GM10266 (cell line): ENCODE data around the gene CAMK1D.
"Not testable (repeated sequence)": the region's sequence is repeated elsewhere in the genome, so short reads cannot be mapped to it uniquely, and the experiment has no call there.

Source experiments
- DNase-seq: peaks from one replicate; pipeline ENCODE4 v3.0.0; 2012; ENCODE audit errors: extremely low spot score
- TF ChIP-seq, protein P1 (sequence below): IDR thresholded peaks from 2 replicates; pipeline ENCODE4 v1.5.1; 2012; ENCODE audit warnings: mild to moderate bottlenecking, low read depth; ENCODE audit not compliant: control insufficient read depth, insufficient read depth; ENCODE audit errors: missing control alignments

Gene CAMK1D

DNA sequence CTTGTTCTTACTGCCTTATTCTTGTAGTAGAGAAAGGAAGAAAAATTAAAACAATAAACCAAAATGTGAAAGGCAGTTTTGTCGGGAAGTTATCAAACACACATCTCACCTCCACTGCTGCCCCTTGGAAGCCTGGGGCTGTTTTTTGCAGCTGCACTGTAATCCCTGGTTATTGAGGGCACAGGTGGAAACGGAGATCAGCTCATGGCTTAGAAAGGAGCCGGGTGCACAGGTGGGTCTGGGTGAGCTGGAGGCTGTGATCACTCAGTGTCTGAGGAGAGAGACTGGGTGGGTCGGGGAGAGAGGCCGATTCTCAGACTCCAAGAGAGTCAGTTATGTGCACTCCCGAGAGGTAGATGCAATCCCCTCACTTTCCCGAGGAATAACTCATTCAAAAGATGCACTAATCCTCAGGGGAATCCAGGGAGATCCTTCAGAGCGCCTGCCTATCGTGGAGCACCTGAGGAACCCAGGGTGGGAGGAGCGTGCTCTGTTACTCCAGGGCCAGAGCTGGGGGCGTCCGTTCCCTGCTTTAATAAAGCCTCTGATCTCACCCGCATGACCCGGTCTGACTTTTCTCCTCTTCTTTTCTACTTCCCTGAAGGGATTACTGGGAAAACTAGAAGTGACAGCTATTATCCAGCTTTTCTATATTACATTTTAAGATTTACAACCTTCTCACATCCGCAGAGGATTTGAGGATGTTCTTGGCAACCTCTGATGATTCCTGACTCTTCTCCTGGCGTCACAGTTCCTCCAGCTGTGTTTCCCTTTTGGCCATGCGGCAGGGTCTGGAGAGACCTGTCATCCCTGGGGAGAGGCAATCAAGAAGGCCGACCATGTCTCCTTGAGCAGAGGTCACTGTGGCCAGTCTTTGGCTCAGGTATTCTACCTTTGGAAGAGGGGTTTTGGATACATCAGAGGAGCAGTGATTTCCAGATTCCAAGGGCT is 82.1 kb downstream of the CAMK1D start:
- no peak for DNase-seq
- TF ChIP-seq, protein P1, sequence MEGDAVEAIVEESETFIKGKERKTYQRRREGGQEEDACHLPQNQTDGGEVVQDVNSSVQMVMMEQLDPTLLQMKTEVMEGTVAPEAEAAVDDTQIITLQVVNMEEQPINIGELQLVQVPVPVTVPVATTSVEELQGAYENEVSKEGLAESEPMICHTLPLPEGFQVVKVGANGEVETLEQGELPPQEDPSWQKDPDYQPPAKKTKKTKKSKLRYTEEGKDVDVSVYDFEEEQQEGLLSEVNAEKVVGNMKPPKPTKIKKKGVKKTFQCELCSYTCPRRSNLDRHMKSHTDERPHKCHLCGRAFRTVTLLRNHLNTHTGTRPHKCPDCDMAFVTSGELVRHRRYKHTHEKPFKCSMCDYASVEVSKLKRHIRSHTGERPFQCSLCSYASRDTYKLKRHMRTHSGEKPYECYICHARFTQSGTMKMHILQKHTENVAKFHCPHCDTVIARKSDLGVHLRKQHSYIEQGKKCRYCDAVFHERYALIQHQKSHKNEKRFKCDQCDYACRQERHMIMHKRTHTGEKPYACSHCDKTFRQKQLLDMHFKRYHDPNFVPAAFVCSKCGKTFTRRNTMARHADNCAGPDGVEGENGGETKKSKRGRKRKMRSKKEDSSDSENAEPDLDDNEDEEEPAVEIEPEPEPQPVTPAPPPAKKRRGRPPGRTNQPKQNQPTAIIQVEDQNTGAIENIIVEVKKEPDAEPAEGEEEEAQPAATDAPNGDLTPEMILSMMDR: no peak

DNA sequence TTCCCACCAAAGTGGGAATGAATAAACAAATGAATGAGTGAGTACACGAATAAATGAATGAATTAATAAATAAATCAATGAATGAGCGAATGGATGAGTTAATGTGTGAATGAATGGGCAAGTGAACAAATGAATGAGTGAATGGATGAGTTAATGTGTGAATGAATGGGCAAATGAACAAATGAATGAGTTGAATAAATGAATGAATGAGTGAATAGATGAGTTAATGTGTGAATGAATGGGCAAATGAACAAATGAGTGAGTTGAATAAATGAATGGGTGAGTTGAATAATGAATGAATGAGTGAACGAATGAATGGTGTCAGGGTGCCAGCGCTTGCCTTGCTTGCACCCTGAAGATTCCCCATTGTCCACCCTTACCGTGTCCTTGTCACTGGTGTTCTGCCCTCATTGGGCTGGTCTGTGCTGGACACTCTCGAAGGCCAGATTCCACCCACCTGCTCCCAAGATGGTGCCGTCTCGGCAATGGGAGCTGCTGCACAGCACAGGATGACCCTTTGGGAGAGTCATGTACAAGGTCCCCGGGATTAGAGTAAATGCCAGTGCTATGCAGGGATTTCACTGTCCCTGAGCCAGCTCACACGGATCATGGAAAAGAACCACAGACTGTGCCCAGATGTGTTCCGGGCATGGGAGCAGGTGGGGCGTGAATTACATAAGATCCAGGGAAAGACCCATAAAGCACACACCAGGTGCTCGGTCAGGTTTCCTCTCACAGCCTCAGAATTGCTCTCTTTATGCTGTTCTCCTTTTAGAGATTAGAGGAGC is 83.2 kb downstream of the CAMK1D start:
- no peak for DNase-seq
- TF ChIP-seq, protein P1: no peak

DNA sequence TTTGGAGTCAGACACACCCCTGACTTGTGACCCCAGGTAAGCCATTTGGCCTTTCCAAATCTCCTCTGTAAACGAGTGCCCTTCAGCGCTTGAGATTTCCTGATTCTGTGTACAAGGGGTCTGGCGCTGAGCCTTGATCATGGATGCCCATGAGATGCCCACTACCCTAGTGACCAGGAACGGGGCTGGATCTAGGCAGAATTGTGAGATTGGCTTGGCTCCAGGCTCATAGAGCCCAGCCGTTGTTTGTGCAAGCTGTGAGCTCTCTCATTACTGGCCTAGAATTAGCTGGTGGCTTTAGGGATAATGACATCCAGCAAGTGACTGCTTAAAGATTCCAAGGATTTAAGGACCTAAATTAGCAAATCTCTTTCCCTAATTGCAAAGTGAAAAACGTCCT is 84.9 kb downstream of the CAMK1D start:
- DNase-seq: no peak
- TF ChIP-seq, protein P1: no peak

DNA sequence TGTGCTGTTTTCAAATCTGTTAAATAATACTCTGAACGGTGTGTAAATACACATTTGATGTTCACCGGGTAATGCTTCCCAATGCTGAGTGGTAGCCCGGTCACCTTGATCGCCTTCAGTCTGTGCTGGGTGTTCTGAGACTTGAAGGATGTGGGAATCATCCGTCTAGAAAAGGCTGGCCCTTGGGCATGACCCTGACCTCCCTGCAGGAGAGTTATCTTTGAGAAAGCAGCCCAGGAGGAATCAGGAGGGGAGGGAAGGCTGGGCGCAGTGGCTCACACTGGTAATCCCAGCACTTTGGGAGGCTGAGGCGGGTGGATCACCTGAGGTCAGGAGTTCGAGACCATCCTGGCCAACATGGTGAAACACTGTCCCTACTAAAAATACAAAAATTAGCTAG is 85.3 kb downstream of the CAMK1D start:
- DNase-seq: not testable (repeated sequence)

DNA sequence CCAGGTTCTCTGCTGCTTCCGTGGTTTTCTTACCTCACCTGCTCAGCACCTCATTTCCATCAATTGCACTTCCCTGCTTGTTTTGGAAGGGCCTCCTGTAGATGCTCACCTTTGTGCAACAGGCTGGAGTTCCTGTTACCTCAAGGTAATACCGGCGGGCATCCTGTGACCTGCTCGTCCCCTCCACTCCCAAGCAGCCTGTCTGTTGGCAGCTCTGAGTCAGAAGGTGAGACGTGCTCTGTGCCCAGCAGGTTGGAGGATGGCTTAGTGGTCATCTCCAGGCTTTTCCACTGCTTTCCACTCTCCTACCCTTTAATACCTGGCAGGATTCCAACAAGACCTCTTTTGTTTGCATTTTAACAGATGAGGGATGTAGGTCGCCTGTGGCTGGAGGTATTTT is 86.0 kb downstream of the CAMK1D start:
- DNase-seq: no peak
- TF ChIP-seq, protein P1: no peak

DNA sequence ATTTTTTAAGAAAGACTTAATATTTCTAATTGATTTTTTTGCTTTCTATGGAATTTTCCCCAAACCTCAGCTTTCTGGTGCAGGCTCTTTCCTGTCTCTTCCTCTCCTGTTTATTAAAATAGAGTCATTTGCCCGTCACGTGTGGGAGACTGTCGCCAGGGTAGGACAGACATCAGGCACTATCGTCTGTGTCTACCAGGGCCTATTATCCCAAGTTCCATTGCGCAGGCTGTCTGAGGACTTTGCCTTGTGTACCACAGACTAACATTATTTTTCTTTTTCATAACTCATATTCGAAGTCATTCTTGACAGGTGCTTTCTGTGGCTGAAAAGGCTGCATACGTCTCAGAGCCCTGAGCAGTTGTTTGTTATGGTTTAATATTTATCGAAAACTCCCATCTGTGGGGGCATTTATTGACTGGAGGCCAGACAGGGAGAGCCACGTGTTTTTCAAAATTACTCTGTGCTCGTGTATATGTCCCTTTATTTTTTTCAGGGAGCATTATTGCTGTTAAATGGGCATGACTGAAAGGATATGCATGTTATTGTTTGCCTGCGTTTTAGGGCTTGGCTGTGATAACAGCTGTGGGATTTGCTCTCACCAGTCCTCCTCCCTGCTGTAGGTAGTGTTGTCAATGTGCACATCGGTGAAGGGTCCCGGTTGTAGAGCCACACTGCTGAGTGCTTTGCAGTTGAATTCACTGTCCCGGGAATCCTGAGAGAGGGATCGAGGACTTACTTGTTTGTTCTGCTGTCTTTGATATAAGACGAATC is 89.8 kb downstream of the CAMK1D start:
- TF ChIP-seq, protein P1: no peak
- no peak for DNase-seq

DNA sequence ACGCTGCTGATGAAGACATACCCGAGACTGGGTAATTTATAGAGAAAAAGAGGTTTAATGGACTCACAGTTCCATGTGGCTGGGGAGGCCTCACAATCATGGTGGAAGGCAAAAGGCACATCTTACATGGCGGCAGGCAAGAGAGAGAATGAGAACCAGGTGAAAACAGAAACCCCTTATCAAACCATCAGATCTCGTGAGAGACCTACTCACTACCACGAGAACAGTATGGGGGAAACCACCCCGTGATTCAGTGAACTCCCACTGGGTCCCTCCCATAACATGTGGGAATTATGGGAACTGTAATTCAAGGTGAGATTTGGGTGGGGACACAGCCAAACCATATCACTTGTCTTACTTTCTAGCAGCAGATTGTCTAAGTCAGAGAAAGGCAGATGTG is 90.4 kb downstream of the CAMK1D start:
- DNase-seq: not testable (repeated sequence)

DNA sequence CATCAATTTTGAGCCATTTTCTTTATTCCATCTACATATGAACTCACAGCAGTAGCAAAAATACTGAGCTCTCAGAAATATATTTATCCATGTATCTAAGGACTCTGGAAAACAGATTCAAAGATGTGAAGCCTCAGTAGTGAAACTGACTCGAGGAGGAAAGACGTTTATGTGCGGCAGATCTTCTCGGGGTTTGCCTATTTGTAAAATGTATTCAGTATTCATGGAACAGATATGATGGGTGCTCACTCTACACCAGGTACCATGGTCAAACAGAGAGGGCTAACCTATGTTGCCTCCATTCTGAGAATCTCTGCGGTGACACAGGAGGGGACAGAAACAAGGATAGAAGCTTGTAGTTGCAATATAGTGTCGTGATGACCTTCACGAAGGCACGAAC is 93.7 kb downstream of the CAMK1D start:
- DNase-seq: no peak

More for the DNA sequence above, 93.7 kb downstream of the CAMK1D start:
- TF ChIP-seq, protein P1: no peak
